Fibroblast of skin of abdomen (primary cell): ENCODE results near the gene MLLT3. TPM values are rescaled to one million over a fixed set of nuclear protein-coding genes. Genes with fewer than 3 reads are reported as not detected.
"Not testable (repeated sequence)": the region's sequence is repeated elsewhere in the genome, so short reads cannot be mapped to it uniquely, and the experiment has no call there.

Experiments
- DNase-seq: peaks from one replicate; pipeline ENCODE4 v3.0.0-alpha.2; 2013
- polyA plus RNA-seq, 2 experiments: library from polyadenylated mRNA; unstranded; fragments of 120-200 nt; gene quantifications; one replicate each; pipeline ENCODE4 v1.2.1, GENCODE V29; 2013; ENCODE audit not compliant: insufficient read length in 2 of 2

Gene MLLT3
- polyA plus RNA-seq (2013, experiment 1 of 2; ENCODE audit: insufficient read length) = 9.9 TPM
- 7.8 TPM for polyA plus RNA-seq (2013, experiment 2 of 2; ENCODE audit: insufficient read length)

DNA sequence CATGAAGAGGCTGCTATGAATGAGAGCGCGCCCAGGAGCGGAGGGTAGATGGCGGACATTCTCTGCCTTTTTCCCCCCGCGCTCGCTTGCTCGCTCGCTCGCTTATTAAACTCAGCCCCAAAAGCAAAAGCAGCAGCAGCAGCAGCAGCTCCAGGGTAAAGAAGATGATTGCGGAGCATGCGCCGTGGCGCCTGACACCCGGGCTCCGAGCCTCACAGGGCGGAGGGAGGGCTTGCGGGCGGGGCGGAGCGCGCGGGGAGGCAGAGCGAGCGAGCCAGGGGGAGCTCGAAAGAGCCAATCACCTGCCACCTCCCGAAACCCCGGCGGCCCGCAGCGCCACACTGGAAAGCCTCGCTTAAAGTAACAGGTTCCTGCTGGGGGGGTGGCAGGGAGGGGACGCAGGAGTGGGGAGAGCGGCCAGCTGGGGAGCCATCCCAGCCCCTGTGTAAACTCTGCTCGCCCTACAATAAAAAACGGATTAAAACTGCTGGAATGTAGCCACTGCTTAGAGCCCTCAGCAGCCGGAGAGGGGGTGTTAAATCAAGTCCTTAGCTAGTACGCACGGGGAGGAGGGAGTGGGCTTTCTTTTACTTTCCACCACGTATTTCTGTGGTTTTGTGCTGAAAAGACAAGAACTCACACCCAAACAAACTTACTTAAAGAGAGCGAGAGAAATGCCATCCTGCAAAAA, at the start of gene MLLT3:
MLLT3 (minus strand) TSS at position 170 of the 691 bp plus-strand sequence.
- DNase-seq = peak; percentile 96

DNA sequence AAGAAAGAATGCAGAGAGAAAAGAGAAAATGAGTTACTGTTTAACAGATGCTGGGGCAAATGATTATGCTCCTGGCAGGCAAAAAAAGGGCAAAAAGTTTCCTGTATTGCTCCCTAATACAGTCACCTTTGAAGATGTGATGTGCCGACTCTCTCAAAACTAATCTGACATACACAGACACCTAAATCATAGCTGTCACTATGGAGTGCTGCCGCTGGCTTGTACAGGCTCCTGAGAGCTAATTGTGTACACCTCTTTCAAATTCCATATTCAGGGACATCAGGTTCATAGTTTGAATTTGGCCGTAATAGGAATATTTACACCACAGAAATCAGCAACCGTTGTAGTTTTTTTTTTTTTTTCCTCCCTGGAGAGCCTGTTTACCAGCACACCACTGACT, 49.3 kb upstream of the MLLT3 start:
- DNase-seq = no peak

DNA sequence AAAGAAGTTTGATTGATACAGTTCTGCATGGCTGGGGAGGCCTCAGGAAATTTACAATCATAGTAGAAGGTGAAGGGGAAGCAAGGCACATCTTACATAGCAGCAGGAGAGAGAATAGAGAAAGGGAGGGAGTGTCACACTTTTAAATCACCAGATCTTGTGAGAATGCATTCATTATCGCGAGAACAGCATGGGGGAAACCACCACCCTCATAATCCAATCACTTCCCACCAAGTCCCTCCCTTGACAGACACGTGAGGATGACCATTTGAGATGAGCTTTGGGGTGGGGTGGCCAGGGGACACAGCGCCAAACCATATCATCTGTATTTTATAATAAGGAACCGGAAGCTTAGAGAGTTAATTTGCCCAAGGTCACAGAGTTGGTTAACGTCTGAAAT, 48.1 kb upstream of the MLLT3 start:
- no peak for DNase-seq

DNA sequence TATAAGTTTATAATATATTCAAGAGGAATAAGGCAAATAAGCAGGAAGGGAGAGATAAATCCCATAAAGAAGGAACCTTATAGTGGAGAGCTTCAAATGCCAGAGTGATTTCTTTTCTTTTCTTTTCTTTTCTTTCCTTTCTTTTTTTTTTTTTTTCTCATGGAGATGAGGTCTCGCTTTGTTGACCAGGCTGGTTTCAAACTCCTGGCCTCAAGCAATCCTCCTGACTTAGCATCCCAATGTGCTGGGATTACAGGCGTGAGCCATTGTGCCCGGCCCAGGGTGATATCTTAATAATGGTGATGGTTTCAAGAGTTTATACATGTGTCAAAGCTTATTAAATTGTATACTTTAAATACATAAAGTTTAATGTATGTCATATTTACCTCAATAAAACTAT, 42.2 kb upstream of the MLLT3 start:
- no peak for DNase-seq

DNA sequence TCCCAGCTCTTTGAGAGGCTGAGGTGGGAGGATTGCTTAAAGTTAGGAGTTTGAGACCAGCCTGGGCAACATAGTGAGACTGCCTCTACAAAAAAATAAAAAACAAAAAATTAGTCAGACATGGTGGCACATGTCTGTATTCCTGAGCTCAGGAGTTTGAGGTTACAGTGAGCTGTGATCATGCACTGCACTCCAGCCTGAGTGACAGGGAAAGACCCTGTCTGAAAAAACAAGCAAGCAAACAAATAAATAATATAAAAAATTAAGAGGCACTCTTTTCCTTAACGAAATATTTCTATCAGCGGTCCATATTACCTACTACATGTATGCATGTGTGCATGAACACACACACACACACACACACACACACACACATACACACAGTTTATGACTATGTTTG, 40.8 kb upstream of the MLLT3 start:
- DNase-seq = no peak

DNA sequence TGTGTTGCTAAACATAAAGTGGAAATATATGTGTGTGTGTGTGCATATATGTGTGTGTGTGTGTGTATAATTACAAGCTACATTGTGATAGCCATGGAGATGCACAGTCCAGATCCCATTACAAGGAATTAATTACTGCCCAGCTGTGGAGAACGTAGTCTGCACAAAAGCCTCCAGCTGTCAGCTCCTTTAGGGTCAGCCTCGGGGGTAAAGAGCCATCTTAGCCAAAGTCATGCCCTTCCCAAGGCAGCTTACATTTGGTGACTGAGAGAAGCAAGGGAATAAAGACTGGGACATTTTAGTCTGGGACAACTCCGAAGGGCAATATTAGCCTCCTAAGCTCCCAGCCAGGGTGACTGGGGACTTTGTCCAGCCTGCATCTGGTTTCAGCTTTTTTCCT, 39.9 kb upstream of the MLLT3 start:
- DNase-seq = no peak

DNA sequence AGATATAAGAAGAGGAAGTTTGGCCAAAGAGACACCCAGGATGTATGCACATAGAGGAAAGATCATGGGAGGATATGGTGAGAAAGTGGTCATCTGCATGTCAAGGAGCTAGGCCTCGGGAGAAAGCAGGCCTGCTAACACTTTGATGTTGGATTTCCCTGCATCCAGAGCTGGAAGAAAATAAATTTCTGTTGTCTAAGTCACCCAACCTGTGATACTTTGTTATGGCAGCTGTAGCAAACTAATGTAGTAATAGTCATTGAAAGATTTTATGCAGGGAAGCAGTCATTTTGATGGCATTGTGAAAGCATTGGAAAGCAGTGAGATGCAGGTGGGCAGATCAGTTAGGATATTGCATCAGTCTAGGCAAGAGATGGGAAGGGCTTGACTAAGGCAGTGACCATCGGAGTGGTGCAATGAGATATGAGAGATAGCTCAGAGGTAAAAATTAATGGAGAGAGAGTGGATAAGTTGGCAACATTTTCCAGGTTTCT, 37.2 kb upstream of the MLLT3 start:
- DNase-seq = no peak

DNA sequence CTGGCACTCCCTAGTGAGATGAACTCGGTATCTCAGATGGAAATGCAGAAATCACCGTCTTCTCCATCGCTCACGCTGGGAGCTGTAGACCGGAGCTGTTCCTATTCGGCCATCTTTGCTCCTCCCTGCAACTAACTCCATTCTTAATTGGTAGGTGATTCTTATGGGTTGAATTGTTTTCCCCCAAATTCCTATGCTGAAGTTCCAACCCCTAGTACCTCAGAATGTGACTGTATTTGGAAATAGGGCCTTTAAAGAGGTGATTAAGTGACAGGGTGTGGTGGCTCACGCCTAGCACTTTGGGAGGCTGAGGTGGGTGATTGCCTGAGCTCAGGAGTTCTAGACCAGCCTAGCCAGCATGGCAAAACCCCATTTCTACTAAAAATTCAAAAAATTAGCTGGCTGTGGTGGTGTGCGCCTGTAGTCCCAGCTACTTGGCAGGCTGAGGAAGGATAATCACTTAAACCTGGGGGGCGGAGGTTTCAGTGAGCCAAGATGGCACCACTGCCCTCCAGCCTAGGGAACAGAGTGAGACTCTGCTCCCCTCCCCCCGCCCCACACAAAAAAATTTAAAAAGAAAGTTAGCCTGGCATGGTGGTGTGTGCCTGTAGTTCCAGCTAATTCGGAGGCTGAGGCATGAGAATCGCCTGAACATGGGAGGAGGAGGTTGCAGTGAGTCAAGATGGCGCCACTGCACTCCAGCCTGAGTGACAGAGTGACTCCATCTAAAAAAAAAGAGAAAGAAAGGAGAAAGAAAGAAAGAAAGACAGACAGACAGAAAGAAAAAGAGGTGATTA, 36.6 kb upstream of the MLLT3 start:
- no peak for DNase-seq

DNA sequence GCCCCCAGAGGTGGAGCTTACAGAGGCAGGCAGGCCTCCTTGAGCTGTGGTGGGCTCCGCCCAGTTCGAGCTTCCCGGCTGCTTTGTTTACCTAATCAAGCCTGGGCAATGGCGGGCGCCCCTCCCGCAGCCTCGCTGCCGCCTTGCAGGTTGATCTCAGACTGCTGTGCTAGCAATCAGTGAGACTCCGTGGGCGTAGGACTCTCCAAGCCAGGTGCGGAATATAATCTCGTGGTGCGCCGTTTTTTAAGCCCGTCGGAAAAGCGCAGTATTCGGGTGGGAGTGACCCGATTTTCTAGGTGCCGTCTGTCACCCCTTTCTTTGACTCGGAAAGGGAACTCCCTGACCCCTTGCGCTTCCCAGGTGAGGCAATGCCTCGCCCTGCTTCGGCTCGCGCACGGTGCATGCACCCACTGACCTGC, 36.0 kb upstream of the MLLT3 start:
- DNase-seq = not testable (repeated sequence)

DNA sequence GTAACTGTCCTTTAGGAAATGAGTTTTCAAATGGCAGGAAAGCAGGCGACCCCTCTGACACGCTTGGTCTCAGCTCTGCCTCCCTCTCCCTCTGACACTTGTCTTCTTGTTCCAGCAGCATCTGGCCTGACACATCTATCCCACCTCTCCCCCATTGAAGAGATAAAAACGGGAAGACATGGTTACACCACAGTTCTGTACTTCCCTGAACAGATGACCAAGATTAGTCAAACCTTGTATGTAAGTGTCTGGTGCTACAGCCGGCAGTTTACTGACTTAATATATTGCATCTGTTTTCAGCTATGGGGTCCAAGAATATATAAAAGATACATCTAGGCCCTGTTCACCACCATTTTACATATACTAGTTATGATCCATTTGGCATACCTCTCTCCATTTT, 29.6 kb upstream of the MLLT3 start:
- no peak for DNase-seq

DNA sequence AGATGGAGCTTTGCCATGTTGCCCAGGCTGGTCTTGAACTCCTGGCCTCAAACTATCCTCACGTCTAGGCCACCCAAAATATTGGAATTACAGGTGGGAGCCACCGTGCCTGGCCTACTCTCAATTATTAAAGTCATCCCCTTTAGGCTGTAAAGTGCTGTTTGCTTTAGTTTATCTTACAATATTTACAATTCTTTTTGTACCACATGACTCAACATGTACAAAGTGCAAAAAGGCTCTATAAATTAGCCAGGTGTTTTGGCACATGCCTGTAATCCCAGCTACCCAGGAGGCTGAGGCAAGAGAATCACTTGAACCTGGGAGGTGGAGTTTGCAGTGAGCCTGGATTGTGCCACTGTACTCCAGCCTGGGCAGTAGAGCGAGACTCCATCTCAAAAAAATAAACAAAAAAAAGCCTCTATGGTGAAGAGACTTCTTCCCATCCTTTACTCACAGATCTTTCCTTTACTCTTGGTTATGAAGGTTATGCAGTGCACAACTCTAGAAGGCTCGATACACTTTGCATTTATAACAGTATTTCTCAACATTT, 28.5 kb upstream of the MLLT3 start:
- DNase-seq = no peak

DNA sequence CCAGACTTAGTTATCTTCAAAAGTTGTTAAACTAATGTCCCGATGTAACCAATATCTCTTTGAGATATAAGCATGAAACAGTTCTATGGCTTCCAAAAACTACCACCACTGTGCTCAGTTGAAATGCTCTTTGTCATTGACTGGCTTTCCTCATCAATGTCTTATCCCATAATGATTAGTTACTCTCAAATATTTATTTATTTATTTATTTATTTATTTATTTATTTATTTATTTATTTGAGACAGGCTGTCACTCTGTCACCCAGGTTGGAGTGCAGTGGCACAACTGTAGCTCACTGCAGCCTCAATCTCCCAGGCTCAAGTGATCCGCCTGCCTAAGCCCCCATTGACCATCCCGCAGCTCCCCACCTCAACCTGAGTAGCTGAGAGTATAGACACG, 28.0 kb upstream of the MLLT3 start:
- DNase-seq = no peak

DNA sequence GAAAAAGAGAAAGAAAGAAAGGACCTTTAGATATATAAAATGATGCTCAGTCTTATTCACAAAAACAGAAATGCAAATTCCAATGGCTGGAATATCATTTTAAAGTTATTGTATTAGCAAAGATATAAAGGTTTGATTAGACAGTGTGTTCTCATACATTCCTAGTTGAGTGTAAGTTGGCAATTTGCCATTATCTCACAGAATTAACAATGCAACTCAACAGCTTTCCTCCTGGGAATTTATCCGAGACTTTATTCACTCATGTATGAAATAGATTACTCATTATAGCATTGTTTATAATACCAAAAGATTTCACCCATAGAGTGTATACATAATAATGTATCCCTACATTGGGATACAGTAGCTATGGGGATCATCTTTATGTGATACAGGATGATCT, 27.1 kb upstream of the MLLT3 start:
- no peak for DNase-seq

DNA sequence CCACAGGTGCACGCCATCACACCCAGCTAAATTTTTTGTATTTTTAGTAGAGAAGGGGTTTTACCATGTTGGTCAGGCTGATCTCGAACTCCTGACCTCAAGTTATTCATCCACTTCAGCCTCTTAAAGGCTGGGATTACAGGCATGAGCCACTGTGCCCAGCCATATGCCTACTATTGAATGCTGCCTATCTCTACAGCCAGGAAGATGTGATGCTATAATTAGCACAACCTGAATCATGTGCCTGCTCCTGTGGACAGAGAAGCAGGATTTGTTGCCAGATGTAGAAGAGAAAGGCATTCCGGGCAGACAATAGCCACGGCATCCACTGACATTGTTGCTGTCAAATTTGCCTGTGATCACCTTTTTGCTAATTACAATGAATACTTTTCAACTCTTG, 24.4 kb upstream of the MLLT3 start:
- no peak for DNase-seq

DNA sequence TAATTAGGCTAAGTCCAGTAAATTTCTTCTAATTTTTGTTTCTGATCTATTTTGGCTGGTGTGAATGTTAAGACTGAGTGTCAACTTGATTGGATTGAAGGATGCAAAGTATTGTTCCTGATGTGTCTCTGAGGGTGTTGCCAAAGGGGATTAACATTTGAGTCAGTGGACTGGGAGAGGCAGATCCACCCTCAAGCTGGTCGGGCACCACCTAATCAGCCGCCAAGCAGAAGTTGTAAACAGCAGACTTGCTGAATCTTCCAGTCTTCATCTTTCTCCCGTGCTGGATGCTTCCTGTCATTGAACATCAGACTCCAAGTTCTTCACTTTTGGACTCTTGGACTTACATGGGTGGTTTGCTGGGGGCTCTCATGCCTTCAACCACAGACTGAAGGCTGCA, 21.4 kb upstream of the MLLT3 start:
- DNase-seq = no peak

DNA sequence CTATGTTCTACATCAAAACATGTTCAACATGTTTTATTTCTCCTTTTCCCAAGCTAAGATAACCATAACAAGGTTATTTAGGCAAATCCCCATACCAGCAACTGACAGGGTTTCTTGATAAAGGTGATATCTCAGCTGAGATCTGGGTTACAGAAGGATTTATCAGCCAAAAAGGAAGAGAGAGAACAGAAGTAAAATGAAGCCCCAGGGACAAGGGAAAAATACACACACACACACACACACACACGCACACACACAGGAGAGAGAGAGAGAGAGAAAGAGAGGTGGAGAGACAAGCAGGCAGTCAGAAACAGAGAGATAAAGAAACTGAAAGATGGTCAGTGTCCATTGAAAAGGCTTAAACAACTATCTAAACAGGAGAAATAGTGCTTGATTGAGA, 19.7 kb upstream of the MLLT3 start:
- no peak for DNase-seq

DNA sequence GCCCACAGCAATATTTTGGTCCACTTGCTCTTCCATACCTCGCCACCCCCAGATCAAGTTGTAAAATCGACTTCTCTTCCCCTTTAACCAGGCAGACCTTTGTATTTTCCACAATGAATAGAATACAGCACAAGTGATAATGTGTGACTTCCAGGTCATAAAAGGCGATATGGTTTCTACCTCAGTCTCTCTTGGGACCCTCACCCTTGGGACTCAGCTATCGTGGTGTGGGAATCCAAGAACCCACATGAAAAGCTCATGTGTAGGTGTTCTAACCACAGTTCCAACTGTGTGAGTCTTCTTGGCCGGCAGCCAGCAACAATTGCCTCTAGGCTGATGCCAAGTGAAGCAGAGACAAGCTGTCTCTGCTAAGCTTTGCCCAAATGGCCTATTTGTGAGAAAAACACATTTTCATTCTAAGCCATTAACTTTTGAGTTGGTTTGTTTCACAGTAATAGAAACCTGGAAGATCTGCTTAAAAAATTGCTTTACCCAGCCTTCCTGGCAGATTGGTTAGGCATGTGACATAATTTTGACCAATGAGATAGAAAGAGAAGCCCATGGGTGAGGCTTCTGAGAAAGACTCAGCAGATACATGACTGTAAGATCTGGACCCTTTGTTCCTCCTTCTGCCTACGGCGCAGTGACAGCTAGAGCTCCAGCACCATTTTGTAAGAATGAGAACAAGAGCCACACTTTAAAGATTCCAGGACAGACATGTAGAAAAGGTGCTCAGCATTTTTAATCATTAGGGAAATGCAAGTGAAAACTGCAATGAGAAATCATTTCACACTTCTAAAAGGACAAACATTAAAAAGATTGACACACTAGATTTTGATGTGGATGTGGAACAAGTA, 18.3 kb upstream of the MLLT3 start:
- DNase-seq = no peak

DNA sequence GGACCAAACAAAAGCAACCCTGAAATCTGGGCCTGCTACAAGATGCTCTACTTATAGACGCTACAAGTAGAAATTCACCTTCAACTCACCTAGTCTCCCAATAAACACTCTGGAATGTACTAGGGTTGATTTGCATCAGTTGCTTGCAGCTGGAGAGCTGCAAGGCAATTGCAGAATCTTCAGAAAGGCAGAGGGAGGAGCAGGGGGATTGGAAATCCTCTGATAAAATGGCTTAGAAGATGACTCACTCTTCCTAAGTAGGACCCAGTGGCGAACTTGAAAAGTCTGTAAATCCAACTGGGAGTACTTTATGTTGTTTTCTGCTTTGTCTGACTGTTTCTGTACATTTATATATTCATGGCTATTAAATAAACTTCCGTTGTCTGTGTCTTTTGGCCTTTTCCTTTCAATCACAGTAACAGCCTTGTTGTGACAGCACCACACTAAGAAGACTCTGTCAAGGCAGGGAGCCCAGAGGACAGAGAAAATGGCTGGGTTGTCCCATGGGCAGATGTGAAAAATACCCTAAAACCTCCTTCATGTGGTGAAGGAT, 14.7 kb upstream of the MLLT3 start:
- DNase-seq = no peak

DNA sequence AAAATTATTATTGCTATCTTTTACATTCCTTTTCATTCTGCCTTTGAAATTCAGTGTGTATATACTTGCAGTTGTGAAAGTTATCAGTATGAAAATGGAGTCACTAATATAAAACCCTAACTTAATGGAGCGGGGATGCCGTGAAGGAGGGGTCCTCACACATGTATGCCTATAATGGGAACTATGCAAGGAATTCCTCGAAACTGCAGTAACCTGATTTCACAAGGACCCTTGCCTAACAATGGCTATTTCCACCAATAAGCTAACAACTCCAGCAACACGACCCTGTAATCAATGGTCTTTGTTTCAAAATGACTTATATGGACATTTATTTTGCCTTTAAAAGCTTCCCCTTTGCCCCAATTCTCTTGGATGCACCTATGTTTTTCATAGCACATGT, 12.6 kb upstream of the MLLT3 start:
- no peak for DNase-seq

DNA sequence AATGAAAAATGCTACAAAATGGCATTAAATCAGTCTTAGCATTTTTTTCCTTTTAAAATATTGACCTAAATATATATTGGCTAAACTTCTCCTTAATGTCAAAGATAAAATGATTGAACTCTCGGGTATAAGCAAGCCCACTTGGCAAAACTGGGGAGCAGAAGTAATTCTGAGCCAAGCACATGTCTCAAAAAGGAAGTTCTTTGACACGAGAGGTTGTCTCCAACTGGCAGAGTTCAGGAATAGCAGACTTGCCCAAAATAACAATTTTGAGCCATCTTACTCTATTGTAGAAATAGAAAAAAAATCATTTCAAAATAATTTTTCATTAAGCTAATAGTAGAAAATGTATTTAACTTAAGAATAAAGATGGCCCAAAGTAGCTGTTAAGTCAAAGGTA, 10.4 kb upstream of the MLLT3 start:
- DNase-seq = no peak

DNA sequence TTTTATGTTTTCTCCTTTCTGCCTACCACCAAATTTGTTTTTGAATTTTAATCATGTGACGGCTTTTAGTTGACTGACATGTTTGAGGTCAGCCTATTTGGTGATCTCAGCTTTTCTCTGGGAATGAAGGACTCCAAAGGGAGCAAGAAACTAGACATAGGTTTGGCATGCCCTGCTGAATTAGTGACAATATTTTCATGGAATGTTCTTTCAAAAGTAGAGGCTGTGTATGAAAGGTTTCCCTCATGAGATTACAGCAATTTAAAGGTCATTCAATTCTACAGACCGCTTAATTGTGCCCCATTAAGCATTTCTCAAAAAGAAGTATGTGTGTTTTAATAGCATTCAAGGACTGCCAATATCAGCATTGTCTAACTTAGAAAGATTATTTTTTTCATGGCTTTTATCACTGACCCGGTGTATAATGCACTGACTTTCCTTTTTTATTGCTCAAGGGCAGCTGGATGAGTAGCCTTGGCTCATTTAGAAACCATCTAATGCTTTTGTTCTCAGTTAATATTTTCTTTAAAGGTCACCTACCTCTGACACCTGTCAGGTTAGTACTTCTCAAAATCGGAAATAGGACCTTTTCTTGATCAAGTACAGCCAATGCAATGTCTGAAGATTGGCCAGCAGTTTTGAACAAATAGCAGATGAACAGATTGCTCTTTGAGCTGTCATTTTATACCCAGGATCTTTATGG, 8.1 kb upstream of the MLLT3 start:
- no peak for DNase-seq

DNA sequence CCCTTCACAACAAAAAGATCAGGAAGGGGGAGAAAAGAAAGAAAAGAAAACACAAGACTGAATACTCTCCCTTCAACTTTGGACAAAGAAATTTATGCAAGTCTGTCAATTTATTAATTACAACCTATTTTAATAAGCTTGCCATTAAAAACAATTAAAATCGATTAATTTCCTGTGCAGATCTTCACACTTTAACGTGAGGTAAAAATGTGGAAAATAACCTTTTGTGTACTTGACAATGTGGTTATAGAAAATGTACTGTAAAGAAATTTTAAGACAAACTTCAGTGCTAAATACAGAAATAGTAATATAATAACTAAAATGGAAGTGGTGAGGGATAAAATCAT, 2.7 kb upstream of the MLLT3 start:
- no peak for DNase-seq
